Measurements from ENCODE around the gene EPN1.
A peak's percentile ranks its signal among the peaks of the same experiment; 100 is the strongest.

EPN1 gene

DNA sequence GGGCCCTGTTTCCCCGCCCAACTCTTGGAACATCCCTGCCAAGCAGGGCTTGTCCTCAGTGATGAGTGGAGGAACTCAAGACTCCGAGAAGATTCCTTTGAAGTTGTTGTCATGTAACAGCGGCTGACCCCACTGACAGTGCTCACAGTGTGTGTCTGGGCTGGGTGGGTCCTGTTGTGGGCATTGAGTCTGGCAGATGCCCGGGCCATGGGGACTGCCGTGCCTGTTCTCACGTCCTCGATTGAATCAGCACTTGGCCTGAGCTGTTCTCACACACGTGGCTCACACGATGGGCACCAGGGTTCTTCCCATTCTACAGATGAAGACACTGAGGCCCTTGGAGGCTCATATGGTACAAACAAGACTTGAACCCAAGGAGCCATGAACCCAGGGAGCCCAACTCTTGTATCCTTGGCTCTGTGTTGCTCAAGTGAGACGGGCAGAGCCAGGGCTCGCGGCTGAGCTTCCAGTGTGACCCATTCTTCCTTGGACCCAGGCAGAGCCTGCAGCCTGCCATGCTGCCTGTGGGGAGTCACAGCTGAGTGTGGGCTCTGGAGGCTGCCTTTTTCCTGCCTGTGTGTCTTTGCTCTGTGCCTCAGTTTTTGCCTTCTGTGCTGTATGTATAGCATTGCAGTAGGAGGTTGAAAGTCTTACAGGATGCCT, 8.6 kb upstream of the EPN1 start:
- Mint-ChIP-seq H3K4me3 (no peak overlapping the region), H3K4me1 (ENCODE audit: low read depth) (peaks cover 32% of the 10 kb centered on the region), H3K27me3 (no peaks in the 10 kb centered on the region), H3K9me3 (no peaks in the 10 kb centered on the region), H3K27ac (peak overlapping the region; percentile 76), H3K36me3 (ENCODE audit: low read depth) (peaks cover 95% of the 10 kb centered on the region)
- DNase-seq: no peak

- H3K27ac Mint-ChIP-seq: peak overlapping the region; percentile 76
- H3K4me3 Mint-ChIP-seq: no peak overlapping the region
Measured at GRCh38 chr19:55667006-55667381, 8.0 kb upstream of the EPN1 start.

DNA sequence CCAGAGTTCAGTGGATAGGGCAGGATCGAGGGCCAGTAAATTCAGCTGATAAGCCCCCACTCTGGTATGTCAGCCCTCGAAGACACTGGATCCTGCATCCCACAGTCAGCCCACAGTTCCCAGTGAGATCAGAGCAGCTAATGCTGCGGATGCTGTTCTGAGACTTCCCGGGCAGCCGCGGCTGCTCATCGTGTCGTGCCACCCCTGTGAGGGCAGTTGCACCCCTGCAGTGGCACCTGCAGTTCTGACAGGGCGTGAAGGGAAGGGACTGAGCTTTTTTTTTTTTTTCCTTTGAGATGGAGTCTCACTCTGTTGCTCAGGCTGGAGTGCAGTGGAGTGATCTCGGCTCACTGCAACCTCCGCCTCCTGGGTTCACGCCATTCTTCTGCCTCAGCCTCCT, 7.5 kb upstream of the EPN1 start:
- Mint-ChIP-seq H3K27ac (peak overlapping the region; percentile 76), H3K4me3 (no peak overlapping the region), H3K4me1 (ENCODE audit: low read depth) (peaks cover 32% of the 10 kb centered on the region), H3K9me3 (no peaks in the 10 kb centered on the region), H3K36me3 (ENCODE audit: low read depth) (peaks cover 96% of the 10 kb centered on the region), H3K27me3 (no peaks in the 10 kb centered on the region)
- no peak for DNase-seq

More at GRCh38 chr19:55667006-55667381, 8.0 kb upstream of the EPN1 start:
- H3K27me3 Mint-ChIP-seq: no peaks in the 10 kb centered on the region
- peaks cover 30% of the 10 kb centered on the region for H3K4me1 Mint-ChIP-seq (ENCODE audit: low read depth)
- no peaks in the 10 kb centered on the region for H3K9me3 Mint-ChIP-seq
- peaks cover 95% of the 10 kb centered on the region for H3K36me3 Mint-ChIP-seq (ENCODE audit: low read depth)
- no peak for DNase-seq

DNA sequence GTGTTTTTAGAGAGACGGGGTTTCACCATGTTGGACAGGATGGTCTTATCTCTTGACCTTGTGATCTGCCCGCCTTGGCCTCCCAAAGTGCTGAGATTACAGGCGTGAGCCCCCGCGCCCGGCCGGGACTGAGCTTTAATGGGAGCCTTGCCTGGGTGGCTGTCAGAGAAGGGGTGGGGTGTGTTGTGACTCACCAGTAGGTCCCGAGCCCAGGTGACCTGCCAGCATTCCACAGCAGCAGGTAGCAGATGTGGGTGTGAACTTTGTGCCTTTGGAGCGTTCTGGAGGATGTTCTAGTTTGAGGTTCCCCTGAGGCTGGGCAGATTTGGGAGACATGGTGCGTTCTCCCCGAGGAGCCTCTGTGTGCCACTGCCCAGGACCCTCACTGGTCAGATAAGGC, 7.1 kb upstream of the EPN1 start:
- Mint-ChIP-seq H3K36me3 (ENCODE audit: low read depth) (peaks cover 96% of the 10 kb centered on the region), H3K4me1 (ENCODE audit: low read depth) (peaks cover 28% of the 10 kb centered on the region), H3K27ac (peak overlapping the region; percentile 72), H3K27me3 (no peaks in the 10 kb centered on the region), H3K4me3 (no peak overlapping the region), H3K9me3 (no peaks in the 10 kb centered on the region)
- no peak for DNase-seq

DNA sequence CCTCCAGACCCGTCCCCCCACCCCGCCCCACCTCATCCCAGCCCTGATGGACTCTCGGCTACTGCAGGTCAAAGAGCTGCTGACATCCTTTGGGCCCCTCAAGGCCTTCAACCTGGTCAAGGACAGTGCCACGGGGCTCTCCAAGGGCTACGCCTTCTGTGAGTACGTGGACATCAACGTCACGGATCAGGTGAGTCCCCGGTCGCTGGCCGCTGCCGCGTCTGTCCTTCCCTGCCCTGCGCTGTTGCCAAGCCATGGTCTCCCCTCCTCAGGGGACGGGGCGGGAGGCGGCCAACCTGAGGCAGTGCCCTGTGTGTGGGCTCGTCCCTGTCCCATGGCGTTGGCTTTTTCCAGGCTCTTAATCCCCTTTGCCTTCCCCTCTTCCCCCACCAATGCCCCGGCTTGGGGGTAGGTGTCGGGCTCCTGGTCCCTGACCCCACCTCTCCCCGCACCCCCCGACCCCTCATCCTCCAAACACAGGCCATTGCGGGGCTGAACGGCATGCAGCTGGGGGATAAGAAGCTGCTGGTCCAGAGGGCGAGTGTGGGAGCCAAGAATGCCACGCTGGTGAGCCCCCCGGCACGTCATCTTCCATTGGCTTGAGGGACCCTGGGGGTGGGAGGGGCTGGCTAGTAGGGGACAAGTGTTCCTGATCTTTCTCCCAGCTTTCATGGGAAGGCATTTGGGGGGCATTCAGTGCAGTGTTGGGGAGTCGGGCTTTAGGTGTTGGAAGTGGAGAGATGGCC, 6.2 kb upstream of the EPN1 start:
- Mint-ChIP-seq H3K4me1 (ENCODE audit: low read depth) (peaks cover 33% of the 10 kb centered on the region), H3K4me3 (no peak overlapping the region), H3K27ac (peak overlapping the region; percentile 18), H3K27me3 (no peaks in the 10 kb centered on the region), H3K36me3 (ENCODE audit: low read depth) (peaks cover 96% of the 10 kb centered on the region), H3K9me3 (no peaks in the 10 kb centered on the region)
- no peak for DNase-seq

GRCh38 chr19:55669418-55670279, 5.4 kb upstream of the EPN1 start:
- DNase-seq: no peak
- Mint-ChIP-seq H3K4me1 (ENCODE audit: low read depth) (peaks cover 36% of the 10 kb centered on the region), H3K9me3 (no peaks in the 10 kb centered on the region), H3K27me3 (no peaks in the 10 kb centered on the region), H3K4me3 (no peak overlapping the region), H3K36me3 (ENCODE audit: low read depth) (peaks cover 94% of the 10 kb centered on the region), H3K27ac (peak overlapping the region; percentile 68)

- DNase-seq: no peak
Measured at GRCh38 chr19:55670280-55671053, 4.6 kb upstream of the EPN1 start.

GRCh38 chr19:55671054-55671378, 4.0 kb upstream of the EPN1 start:
- no peaks in the 10 kb centered on the region for H3K9me3 Mint-ChIP-seq
- peak overlapping the region; percentile 77 for H3K27ac Mint-ChIP-seq
- no peaks in the 10 kb centered on the region for H3K27me3 Mint-ChIP-seq
- H3K4me1 Mint-ChIP-seq (ENCODE audit: low read depth): peaks cover 36% of the 10 kb centered on the region
- H3K36me3 Mint-ChIP-seq (ENCODE audit: low read depth): peaks cover 90% of the 10 kb centered on the region
- H3K4me3 Mint-ChIP-seq: no peak overlapping the region
- no peak for DNase-seq

More at GRCh38 chr19:55670280-55671053, 4.6 kb upstream of the EPN1 start:
- peaks cover 35% of the 10 kb centered on the region for H3K4me1 Mint-ChIP-seq (ENCODE audit: low read depth)
- no peaks in the 10 kb centered on the region for H3K27me3 Mint-ChIP-seq
- no peaks in the 10 kb centered on the region for H3K9me3 Mint-ChIP-seq
- peaks cover 91% of the 10 kb centered on the region for H3K36me3 Mint-ChIP-seq (ENCODE audit: low read depth)
- peak overlapping the region; percentile 77 for H3K27ac Mint-ChIP-seq
- no peak overlapping the region for H3K4me3 Mint-ChIP-seq

DNA sequence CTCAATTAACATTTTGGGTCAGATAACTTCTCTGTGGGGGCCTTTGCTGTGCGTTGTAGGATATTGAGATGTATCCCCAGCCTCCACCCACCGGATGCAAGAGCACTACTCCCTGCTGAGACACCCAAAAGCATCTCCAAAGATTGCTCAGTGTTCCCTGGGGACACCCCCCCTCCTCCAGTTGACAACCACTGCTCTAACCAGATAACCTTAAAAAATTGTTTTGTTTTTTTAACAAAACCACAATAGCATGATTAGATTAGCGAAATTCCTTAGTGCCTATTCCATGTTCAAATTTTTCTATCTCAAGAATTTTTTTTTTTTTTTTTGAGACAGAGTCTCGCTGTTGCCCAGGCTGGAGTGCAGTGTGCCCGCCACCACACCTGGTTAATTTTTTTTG, 2.6 kb upstream of the EPN1 start:
- no peak for DNase-seq
- peaks cover 48% of the 10 kb centered on the region for H3K4me1 Mint-ChIP-seq (ENCODE audit: low read depth)
- peak overlapping the region; percentile 79 for H3K27ac Mint-ChIP-seq
- no peak overlapping the region for H3K4me3 Mint-ChIP-seq
- peaks cover 89% of the 10 kb centered on the region for H3K36me3 Mint-ChIP-seq (ENCODE audit: low read depth)
- no peaks in the 10 kb centered on the region for H3K9me3 Mint-ChIP-seq
- H3K27me3 Mint-ChIP-seq: no peaks in the 10 kb centered on the region

DNA sequence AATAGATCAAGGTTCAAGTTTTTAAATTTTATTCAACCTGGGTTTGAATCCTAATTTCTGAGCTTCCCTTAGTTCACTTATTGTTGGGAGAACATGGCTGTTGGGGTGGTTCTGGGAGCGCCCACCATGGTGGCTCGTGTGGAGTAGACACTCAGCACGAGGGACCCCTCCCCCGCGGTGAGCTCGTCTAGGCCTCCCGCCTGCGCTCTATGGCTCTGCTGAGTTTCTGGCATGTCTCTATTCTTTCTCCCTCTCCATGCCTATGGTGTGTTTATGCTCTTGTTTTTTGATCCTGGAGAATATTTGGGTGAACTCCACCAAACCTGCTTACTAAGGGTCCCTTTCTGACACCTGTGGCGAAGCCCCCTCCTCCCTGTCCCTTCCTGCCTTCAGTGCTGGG, 1.6 kb upstream of the EPN1 start:
- no peak for DNase-seq
- H3K36me3 Mint-ChIP-seq (ENCODE audit: low read depth): peaks cover 89% of the 10 kb centered on the region
- no peaks in the 10 kb centered on the region for H3K9me3 Mint-ChIP-seq
- H3K27ac Mint-ChIP-seq: peak overlapping the region; percentile 91
- H3K4me1 Mint-ChIP-seq (ENCODE audit: low read depth): peaks cover 58% of the 10 kb centered on the region
- peak overlapping the region; percentile 45 for H3K4me3 Mint-ChIP-seq
- H3K27me3 Mint-ChIP-seq: no peaks in the 10 kb centered on the region

GRCh38 chr19:55673889-55674288, 1.1 kb upstream of the EPN1 start:
- no peak for DNase-seq
- peaks cover 62% of the 10 kb centered on the region for H3K4me1 Mint-ChIP-seq (ENCODE audit: low read depth)
- peak overlapping the region; percentile 45 for H3K4me3 Mint-ChIP-seq
- no peaks in the 10 kb centered on the region for H3K9me3 Mint-ChIP-seq
- no peaks in the 10 kb centered on the region for H3K27me3 Mint-ChIP-seq
- peaks cover 89% of the 10 kb centered on the region for H3K36me3 Mint-ChIP-seq (ENCODE audit: low read depth)
- H3K27ac Mint-ChIP-seq: peak overlapping the region; percentile 91

- Mint-ChIP-seq H3K9me3 (no peaks in the 10 kb centered on the region), H3K36me3 (ENCODE audit: low read depth) (peaks cover 89% of the 10 kb centered on the region), H3K4me1 (ENCODE audit: low read depth) (peaks cover 68% of the 10 kb centered on the region), H3K27me3 (no peaks in the 10 kb centered on the region), H3K4me3 (peak overlapping the region; percentile 95), H3K27ac (peak overlapping the region; percentile 80)
- no peak for DNase-seq
Measured at GRCh38 chr19:55674459-55674840, 576 bp upstream of the EPN1 start.

DNA sequence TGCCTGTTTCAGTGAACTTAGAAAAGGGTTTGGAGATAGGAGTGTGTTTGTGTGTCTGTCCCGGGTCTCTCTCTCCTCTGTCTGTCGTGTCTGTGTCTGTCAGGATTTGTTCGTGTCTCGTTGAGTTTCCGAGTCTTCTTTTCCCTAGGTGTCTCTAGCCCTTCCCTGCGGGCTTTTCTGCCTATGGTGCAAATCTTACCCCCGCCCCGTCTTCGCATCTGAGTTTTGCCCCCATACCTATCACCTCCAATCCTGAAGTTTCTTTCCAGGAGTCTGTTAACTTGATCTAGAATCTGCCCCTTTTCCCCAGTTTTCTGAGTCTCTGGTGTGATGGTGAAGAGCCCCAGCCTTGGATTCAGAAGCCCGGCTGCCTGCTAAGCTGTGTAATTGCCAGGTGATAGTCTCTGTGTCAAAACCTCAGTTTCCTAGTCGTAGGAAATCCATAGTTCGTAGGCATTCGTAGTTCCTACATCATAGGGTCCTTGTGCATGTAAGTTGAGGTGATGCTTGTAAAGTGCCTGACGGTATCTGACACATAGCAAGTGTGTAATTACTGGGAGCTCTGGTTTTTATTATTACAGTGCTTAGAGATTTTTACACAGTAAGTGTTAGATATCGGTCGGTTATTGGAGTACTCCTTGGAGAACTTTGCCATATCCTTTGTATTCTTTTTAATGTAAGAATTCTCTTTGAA, 782 bp downstream of the EPN1 start:
- DNase-seq: no peak
- no peaks in the 10 kb centered on the region for H3K9me3 Mint-ChIP-seq
- peaks cover 74% of the 10 kb centered on the region for H3K4me1 Mint-ChIP-seq (ENCODE audit: low read depth)
- peak overlapping the region; percentile 95 for H3K4me3 Mint-ChIP-seq
- peak overlapping the region; percentile 96 for H3K27ac Mint-ChIP-seq
- no peaks in the 10 kb centered on the region for H3K27me3 Mint-ChIP-seq
- H3K36me3 Mint-ChIP-seq (ENCODE audit: low read depth): peaks cover 89% of the 10 kb centered on the region

GRCh38 chr19:55676383-55676782, 1.4 kb downstream of the EPN1 start:
- DNase-seq: no peak

More at GRCh38 chr19:55676383-55676782, 1.4 kb downstream of the EPN1 start:
- H3K27ac Mint-ChIP-seq: peak overlapping the region; percentile 67
- H3K9me3 Mint-ChIP-seq: no peaks in the 10 kb centered on the region
- H3K4me3 Mint-ChIP-seq: peak overlapping the region; percentile 95
- no peaks in the 10 kb centered on the region for H3K27me3 Mint-ChIP-seq
- H3K4me1 Mint-ChIP-seq (ENCODE audit: low read depth): peaks cover 72% of the 10 kb centered on the region
- H3K36me3 Mint-ChIP-seq (ENCODE audit: low read depth): peaks cover 89% of the 10 kb centered on the region
